Forelimb muscle (tissue), 1 donor: ENCODE results near the gene SIPA1L3. TPM values are rescaled to one million over a fixed set of nuclear protein-coding genes. Genes with fewer than 3 reads are reported as not detected.
"Not testable (repeated sequence)": the region's sequence is repeated elsewhere in the genome, so short reads cannot be mapped to it uniquely, and the experiment has no call there.

Experiments used
- DNase-seq: peaks from one replicate; pipeline ENCODE4 v3.0.0-alpha.2; 2013; ENCODE audit warnings: low read depth
- polyA plus RNA-seq: library from polyadenylated mRNA; unstranded; fragments of 120-200 nt; gene quantifications from one replicate; pipeline ENCODE4 v1.2.1, GENCODE V29; 2013; ENCODE audit not compliant: insufficient read length

The SIPA1L3 gene
- polyA plus RNA-seq, 1 donor: 9.8 TPM

DNA sequence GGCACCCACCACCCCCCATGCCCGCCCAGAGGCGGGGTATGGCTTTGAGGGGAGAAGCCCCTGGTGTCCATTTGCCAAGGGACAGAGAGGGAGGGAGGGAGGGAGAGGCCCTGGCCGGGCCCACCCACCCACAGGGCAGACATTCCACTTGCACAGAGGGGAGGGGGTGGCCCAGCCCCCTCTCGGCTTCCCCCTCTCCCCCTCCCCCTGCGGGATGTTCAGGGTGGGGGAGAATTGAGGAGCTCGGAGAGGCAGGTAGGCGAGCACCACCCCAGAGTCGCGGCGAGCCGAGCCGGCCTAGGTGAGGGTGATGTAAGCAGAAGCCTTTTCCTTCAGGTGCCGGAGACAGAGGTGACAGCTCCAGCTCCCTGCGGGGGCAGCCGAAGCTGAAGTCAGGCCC is 304.8 kb downstream of the SIPA1L3 start:
- DNase-seq: no peak

DNA sequence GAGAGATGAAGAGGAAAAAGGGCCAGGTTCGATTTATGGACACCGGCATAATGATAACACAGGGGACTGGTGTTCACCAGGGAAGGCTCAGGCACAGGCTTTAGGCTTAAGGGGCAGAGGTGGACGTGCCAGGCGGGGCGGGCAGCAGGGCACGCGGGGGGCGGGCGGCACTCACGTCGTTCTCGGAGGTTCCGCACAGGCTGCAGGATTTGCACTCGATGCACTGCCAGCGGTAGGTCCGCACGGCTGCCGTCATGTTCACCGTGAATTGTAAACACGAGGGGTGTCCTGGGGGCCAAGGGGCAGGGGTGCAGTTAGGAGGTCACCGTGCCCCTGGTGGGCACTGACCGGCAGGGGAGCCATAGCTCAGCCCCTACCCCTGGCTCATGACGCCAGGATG is 306.5 kb downstream of the SIPA1L3 start:
- no peak for DNase-seq

DNA sequence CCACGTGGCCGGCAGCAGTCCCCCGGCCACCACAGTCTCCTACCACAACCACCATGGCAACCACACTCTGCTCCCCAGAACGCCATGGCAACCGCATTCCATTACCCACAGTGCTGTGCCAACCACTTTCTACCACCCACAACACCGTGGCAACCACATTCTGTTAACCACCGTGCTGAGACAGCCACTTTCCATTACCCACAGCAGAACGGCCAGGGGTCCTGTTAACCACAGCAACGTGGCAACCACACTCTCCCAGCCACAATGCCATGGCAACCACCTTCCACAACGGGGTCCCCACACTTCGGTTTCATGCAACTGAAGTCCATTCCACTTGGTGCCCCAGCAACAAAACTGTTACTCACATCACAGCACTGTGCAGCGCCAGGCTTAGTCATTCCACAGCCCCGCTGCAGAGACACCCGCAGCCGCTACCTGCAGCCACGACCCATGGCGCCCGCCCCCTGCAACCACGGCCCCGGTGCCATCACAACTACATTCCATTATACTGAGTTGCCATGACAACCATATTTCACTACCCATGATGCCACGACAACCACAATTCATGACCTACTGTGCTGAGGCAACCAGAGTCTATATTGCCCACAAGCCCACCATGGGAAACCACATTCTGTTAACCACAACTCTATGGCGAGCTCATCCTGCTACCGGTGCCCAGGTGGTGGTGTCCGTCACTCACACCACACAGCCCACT is 307.1 kb downstream of the SIPA1L3 start:
- no peak for DNase-seq

DNA sequence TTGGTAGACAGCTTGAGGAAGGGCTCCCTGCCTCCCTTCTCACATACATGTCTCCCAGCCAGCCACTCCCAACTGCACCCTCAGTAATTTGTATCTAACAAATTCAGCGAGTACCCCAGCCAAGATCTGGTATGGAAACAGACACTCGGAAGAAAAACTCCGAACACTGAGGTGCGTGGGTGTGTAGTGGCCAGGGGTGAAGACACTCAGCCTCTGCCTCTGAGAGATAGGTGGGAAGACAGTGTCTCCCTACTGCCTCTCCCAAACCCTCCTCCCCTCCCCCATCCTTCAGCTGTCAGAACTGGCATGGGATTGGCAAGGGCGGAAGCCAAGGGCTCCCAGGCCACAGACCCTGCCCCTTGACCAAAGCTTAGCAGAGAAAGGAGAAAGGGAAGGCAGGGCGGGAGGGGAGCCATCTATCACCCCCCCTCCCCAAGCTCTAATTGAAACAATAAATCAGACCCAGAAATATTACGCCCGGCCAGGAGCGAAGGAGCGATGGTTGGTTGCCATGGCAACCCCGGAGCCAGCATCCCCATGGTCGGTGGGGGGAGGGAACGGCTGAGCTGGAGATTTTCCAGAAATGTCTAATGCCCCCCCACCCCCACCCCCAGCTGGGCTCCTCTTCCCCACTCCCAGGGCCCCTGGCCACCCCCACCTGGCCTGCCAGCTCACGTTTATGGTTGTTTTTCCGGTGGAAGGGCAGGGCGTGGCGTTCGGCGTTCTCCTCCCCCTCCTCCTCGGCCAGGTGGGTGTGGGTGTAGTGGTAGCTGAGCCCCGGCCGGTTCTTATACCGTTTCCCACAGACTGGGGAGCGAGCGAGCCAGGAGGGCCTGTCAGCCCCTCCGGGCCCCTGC is 310.0 kb downstream of the SIPA1L3 start:
- DNase-seq: no peak

DNA sequence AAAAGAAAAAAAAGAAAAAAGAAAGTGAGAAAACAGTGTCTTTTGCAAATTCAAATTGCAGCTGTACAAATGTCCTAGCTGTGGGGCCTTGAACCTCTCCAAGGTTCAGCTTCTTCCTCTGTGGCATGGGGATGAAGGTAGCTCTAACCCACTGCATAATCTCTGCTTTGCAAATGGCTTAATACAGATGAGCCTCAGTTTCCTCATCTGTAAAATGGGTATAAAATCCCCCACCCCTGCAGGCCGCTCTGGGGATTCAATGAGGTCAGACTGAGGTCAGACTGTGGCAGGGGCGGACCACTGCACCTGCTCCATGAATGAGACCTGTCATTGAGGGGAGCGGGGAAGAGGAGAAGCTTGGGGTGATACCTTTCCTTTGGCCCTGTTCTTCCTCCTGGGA is 311.2 kb downstream of the SIPA1L3 start:
- DNase-seq: no peak

DNA sequence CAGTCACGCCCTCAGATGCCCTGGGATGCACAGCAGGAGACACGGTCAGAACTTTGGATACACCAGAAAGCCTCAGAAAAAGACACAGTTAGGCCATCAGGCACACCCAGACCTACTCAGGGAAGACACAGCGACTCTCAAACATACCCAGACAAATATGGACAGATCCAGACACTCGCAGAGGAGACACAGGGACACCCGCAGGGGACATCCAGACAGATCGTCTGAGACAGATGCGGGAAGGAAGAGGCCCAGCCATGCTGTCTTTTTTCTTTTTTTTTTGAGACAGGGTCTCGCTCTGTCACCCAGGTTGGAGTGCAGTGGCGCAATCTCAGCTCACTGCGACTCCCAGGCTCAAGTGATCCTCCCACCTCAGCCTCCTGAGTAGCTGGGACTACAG is 312.2 kb downstream of the SIPA1L3 start:
- DNase-seq: no peak

DNA sequence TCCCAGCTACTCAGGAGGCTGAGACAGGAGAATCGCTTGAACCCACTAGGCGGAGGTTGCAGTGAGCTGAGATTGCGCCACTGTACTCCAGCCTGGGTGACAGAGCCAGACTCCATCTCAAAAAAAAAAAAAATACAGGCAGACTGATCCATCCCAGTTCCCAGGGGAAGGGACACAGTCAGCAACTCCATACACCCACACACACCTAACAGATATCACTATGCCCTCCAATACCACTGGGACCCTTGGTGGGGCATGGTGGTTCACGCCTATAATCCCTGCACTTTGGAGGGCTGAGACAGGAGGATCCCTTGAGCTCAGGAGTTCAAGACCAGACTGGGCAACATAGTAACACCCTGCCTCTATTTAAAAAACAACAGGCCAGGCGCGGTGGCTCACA is 314.4 kb downstream of the SIPA1L3 start:
- no peak for DNase-seq

DNA sequence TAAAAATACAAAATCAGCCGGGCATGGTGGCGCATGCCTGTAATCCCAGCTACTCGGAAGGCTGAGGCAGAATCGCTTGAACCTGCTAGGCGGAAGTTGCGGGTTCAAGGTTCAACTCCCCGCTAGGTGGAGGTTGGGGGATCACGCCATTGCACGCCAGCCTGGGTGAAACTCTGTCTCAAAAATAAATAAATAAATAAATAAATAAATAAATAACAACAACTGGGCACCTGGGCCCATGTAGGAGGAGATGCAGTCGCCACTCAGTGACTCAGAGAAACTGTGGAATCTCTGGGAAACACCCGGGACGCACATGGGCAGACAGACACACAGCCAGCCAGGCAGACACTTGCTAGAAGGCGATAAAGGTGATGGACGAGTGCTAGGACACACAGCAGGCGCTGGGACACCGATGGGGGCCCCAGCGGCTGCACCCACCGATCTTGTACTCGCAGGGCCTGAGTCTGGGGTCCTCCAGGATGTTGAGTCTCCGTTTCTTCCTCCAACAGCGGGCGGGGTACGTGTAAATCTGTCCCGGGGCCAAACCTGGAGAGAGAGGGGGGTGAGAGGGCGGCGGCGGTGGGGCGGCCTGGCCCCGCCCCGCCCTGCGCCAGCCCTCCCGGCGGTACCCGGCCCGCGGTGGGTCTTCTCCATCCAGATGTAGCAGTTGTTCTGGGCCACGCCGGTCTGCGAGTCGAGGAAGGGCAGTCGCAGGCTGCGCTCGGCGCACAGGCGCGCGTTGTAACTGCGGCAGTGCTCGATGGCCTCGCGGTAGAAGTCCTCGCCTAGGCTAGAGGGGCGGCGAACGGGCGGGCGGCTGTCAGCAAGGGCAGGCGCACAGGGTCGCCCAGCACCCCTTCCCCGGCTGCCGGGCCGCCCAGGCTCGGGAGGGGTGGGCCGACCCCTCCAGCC is 315.2 kb downstream of the SIPA1L3 start:
- DNase-seq: no peak

DNA sequence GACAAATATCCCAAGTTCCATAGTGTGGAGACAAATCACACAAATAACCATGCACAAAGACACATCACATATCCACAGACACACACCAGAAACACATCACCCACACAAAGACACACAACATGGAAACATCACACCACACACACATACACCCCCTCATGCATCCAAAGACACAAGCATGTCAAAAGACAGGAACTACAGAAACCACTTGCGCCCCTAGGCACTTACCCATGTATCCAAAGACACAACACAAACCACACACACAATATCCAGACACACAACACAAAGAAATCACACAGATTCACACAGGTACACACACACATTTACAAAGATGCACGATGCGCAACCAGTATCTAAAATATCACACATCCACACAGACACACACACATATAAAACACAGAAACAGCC is 316.1 kb downstream of the SIPA1L3 start:
- no peak for DNase-seq

DNA sequence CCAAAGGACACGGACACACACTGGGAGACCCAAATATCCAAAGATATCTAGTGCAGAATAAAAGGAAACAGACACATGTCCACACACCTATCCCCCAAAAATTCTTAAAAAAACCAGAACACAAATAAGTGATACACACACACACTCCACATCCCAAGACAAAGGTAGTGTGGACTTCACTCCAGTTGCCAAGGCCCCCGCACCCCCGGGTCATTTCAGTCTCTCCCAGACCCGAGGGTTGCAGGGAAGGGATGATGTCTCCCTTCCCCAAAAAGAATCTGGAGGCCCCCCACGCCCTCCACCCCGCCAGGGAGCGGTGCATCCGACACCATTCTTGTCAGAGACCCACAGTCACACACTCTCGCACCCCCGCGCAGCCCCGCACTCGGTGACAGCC is 316.6 kb downstream of the SIPA1L3 start:
- DNase-seq: no peak

DNA sequence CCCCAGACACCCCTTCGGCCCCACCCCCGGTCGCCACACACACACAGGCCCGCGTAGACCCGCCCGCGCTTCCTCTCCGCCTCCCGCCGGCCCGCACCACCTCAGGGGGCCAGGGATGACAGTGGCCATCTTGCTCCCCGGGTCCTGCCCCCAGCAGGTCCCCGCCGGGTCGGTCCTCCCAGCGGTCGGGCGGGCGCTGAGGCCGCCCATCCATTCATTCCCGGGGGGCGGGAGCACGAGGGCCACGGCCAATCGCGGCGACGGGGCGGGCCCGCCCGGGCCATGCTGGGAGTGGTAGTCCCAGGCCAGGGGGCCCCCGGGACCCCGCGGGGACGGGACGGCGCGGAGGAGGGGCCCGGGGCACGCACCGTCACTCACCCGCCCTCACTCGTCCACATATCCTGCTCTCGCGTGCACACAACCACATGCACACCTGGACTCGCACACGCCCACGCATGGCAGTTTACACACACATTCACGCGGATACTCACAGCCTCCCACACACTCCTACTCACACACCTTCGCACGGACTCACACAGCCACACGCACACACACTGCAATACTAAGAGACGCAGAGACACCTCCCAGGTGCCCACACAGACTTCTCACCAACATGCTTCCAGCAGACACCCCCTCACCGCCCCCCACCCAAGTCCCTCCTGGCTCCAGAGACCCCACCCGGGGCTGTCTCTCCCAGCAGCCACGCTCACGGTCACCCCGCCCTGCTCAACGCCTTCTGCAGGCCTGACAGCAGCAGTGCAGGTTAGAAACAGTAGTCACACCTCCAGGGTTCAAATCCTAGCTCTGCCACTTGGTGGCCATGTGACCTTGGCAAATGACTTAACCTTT is 317.2 kb downstream of the SIPA1L3 start, which contains the start of gene DPF1:
Gene DPF1 (minus strand): TSS at position 209 of the 849 bp plus-strand sequence. CDS start 80 bp downstream, at position 129.
- DNase-seq: no peak

DNA sequence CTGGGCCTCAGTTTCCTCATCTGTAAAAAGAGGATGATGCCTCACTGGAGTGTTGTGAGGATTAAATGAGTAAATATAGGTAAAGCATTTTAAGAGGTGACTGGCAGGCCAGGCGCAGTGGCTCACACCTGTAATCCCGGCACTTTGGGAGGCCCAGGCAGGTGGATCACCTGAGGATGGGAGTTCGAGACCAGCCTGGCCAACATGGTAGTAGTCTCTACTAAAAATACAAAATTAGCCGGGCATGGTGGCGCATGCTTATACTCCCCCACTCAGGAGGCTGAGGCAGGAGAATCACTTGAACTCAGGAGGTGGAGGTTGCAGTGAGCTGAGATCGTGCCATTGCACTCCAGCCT is 317.8 kb downstream of the SIPA1L3 start:
- DNase-seq: not testable (repeated sequence)

DNA sequence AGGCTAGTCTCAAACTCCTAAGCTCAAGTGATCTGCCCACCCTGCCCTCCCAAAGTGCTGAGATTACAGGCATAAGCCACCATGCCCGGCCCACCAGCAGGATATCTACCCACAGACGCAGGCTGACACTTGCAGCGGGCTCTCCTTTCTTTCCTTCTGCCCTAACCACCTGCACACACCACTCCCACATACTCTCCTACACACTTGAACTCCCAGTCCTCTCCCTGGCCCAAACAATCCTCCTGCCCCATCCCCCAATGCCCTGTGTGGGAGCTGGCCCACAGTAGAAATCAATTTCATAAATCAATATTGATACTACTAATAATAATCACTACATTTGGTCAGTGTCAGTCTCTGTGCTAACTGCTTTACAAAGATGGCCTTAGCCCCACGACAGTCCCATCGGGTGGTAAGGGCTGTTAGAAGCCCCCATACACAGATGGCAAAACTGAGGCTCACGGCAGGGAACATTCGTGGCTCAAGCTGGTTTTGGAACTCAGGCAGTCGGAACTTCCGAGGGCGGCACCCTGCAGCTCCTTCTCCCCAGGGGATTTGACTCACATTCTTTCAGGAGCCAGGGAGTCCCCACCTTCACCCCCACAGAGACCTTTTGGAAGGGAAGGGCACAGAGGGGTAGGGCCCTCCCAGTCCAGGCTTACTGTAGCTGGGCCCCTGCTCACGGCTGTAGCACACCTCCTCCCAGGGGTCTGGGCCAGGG is 320.4 kb downstream of the SIPA1L3 start:
- DNase-seq: no peak

DNA sequence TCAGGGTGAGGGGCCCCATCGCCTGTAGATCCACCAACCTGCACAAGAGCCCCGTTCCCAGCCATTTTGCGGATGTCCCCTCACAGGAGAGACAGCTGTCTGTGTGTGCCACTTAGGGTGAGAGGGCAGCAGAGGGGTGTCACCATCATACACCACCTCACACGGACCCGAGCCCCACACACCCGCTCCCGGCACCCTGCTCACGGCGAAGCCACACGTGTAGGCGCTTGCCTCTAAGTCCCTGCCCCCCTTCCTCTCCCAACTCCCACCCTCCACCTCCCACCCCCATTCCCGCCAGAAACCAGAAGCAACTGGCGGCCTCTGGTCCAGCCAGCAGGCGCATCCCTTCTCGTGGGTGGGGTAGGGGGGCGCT is 321.0 kb downstream of the SIPA1L3 start:
- DNase-seq: no peak

DNA sequence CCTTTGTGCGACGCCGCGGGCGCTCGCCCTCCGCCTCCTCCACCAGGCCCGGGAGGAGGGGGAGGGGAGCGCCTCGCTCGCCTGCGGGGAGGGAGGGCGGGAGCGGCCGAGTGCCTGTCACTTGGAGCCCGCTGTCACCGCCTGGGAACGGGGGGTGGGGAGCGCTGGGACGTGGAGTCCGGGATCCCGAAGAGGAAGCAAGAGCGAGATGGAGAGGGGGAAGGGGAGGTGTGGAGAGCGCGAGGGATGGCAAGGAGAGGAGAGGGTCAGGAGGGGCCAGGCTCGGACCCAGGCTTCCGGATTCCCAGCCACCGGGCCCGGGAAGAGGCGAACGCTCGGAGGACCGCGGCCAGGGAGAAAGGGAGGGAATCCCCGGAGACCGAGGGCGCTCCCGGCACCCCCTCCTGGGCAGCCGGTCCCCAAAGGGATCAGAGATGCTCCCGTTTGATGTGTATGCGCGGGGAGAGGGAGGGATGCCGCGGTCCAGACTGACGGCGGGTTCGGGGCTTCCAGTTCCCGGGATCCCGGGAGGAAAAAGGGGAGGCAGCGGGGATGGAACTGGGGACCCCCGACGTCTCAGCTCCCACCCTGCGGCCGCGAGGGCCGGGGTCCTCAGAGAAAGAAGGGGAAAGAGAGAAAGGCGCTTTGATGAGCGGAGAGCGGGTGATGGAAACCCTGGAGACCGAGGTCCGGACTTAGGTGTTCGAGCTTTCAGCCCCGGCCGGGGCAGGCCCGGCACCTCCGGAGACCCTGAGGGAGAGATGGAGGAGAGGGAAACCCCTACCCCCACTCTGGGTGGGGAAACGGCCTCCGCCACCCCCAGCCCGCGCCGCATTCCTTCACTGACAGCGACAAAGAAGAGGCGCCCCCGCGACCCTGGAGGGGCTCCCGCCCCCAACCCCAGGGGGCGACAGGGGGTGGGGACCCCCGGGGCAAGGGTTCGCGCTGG is 321.8 kb downstream of the SIPA1L3 start:
- no peak for DNase-seq

DNA sequence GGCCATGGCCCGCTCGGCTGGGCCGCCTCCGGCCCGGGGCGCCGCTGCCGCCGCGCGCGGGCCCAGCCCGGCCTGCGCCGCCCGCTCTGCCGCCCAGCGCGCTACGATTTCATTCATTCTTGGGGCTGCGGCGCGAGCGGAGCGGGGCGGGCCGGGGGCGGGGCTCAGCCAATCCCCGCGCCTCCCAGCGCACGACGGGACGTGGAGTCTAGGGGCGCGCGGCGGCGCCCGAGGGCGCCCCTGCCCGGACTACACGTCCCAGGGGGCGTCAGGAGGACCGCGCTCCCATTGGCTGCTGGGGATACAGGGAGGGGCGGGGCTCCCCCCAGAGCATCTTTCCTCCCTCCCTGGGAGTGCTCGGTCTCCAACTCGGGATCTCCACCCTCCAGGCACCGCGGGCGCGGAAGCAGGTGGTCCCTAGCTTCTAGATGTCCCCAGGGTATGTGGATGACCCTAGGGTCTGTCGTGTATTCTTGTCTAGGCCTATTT is 322.6 kb downstream of the SIPA1L3 start:
- no peak for DNase-seq

DNA sequence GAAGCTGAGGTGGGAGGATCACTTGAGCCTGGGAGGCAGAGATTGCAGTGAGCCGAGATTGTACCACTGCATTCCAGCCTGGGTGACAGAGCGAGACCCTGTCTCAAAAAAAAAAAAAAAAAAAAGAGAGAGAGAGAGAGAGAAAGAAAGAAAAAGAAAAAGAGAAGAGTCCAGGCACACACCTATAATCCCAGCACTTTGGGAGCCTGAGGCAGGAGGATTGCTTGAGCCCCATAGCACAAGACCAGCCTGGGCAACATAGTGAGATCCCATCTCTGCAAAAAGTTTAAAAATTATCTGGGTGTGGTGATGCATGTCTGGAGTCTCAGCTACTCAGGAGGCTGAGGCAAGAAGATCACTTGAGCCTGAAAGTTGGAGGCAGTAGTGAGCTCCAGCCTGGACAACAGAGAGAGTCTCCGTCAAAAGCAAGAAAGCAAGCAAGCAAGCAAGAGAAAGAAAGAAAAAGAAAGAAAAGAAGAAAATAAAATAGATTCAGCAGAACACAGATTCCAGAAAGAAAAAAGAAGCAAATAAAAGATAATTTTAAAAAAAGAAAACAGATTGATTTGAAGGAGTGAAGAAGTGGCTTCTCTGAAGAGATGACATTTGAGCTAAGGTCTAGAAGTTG is 323.6 kb downstream of the SIPA1L3 start:
- DNase-seq: not testable (repeated sequence)

DNA sequence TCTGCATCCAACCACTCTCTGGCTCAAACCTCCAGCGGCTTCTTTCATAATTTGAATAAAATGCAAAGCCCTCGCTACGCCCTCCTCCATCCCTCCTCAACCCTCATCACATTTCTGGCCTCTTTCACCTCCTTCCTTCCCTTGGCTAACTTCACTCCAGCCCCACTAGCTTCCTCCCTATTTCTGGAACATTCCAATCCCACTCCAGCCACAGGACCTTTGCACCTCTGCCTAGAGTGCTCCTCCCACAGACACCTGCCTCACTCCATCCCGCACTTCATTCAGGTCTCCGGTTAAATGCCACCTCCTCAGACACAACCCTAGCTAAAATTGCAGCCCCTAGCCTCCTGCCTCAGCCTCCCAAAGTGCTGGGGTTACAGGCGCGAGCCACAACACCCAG is 324.9 kb downstream of the SIPA1L3 start:
- DNase-seq: no peak
